HL-60 (cell line): ENCODE measurements around the gene ZNF777.

Experiments used
- CTCF ChIP-seq: IDR thresholded peaks from one replicate; pipeline ENCODE4 v1.5.1; 2011; ENCODE audit warnings: low read length, control low read depth, inconsistent platforms; ENCODE audit not compliant: insufficient read depth
- GABPA ChIP-seq: IDR thresholded peaks from 2 replicates; pipeline ENCODE4 v1.6.1; 2012; ENCODE audit warnings: low read depth
- POLR2AphosphoS5 ChIP-seq: IDR thresholded peaks from 2 replicates; pipeline ENCODE4 v1.6.1; 2012; ENCODE audit warnings: low read depth
- REST ChIP-seq: IDR thresholded peaks from 2 replicates; pipeline ENCODE4 v1.6.1; 2012; ENCODE audit warnings: low read depth; ENCODE audit not compliant: insufficient replicate concordance
- SPI1 ChIP-seq: IDR thresholded peaks from 2 replicates; pipeline ENCODE4 v1.6.1; 2012; ENCODE audit warnings: low read depth, mild to moderate bottlenecking, borderline replicate concordance

- TF ChIP-seq CTCF (no peak), REST (no peak), SPI1 (no peak), POLR2AphosphoS5 (no peak), GABPA (no peak)
These were observed 29.3 kb downstream of the ZNF777 start for GRCh38 chr7:149431486-149432120.
